ENCODE data around the gene B4GALNT3. TPM values are rescaled to one million over a fixed set of nuclear protein-coding genes. Genes with fewer than 3 reads are reported as not detected.

The B4GALNT3 gene
- total RNA-seq, 1 donor = 0.09 TPM

- H3K4me3 ChIP-seq (ENCODE audit: low read depth, low read length) = peak overlapping the region; percentile 71
- TF ChIP-seq, protein P1, sequence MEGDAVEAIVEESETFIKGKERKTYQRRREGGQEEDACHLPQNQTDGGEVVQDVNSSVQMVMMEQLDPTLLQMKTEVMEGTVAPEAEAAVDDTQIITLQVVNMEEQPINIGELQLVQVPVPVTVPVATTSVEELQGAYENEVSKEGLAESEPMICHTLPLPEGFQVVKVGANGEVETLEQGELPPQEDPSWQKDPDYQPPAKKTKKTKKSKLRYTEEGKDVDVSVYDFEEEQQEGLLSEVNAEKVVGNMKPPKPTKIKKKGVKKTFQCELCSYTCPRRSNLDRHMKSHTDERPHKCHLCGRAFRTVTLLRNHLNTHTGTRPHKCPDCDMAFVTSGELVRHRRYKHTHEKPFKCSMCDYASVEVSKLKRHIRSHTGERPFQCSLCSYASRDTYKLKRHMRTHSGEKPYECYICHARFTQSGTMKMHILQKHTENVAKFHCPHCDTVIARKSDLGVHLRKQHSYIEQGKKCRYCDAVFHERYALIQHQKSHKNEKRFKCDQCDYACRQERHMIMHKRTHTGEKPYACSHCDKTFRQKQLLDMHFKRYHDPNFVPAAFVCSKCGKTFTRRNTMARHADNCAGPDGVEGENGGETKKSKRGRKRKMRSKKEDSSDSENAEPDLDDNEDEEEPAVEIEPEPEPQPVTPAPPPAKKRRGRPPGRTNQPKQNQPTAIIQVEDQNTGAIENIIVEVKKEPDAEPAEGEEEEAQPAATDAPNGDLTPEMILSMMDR (IDR thresholded peaks at IDR 0.05; ENCODE audit: insufficient read depth, low read length) = no peak
- DNase-seq (ENCODE audit: low read depth) = peak; percentile 90
These were observed 111.4 kb downstream of the B4GALNT3 start for GRCh38 chr12:570921-571794.

- H3K4me3 ChIP-seq (ENCODE audit: low read depth, low read length) = no peak overlapping the region
- TF ChIP-seq, protein P1 (IDR thresholded peaks at IDR 0.05; ENCODE audit: insufficient read depth, low read length) = no peak
These were observed 112.2 kb downstream of the B4GALNT3 start for GRCh38 chr12:571795-572531.

DNA sequence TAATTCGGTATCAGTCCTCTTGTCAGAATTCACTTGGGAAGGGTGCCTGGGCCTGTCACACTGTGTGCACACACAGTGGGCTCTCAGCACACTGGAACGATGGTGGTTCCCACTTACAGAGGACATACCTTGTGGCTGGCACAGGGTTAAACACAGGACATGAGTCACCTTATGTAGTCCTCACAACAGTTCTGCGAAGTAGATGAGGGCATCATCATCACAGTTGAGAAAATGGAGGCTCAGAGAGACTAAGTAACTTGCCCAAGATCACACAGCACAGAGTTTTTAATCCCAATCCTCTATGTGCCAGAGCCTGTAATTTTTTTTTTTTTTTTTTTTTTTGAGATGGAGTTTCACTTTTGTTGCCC, 112.8 kb downstream of the B4GALNT3 start:
- no peak for DNase-seq (ENCODE audit: low read depth)
- H3K4me3 ChIP-seq (ENCODE audit: low read depth, low read length) = no peak overlapping the region
- TF ChIP-seq, protein P1 (IDR thresholded peaks at IDR 0.05; ENCODE audit: insufficient read depth, low read length) = no peak

More at GRCh38 chr12:571795-572531, 112.2 kb downstream of the B4GALNT3 start:
- DNase-seq (ENCODE audit: low read depth) = no peak

- TF ChIP-seq, protein P1 (IDR thresholded peaks at IDR 0.05; ENCODE audit: insufficient read depth, low read length) = no peak
- no peak overlapping the region for H3K4me3 ChIP-seq (ENCODE audit: low read depth, low read length)
- DNase-seq (ENCODE audit: low read depth) = no peak
These were observed 113.5 kb downstream of the B4GALNT3 start for GRCh38 chr12:573232-573631.

DNA sequence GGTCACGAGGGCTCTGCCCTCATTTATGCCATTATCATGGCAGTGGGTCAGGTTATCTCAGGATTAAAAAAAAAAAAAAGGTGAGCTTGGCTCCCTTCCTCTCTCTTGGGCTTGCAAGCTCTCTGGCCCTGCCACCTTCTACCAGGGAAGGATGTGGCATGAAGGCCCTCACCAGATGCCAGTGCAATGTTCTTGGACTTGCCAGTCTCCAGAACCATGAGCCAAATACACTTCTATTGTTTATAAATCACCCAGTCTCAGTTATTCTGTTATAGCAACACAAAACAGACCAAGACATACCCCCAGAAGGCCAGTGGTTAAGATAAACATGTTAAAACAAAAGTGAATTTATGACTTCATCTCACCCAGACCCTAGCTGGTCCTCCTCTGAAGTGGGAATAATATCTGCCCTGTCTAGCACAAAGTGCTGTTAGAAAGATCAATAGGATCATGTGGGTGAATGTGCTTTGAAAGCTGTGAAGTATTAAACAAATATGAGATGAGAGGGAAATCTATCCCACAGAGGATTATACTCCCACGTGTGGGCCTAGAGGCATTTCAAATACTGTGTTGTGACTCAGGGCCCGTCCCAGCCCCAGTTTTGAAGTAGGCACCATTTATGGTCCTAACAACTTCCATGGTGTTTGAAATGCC, 114.9 kb downstream of the B4GALNT3 start:
- no peak for DNase-seq (ENCODE audit: low read depth)
- TF ChIP-seq, protein P1 (IDR thresholded peaks at IDR 0.05; ENCODE audit: insufficient read depth, low read length) = no peak
- H3K4me3 ChIP-seq (ENCODE audit: low read depth, low read length) = no peak overlapping the region

DNA sequence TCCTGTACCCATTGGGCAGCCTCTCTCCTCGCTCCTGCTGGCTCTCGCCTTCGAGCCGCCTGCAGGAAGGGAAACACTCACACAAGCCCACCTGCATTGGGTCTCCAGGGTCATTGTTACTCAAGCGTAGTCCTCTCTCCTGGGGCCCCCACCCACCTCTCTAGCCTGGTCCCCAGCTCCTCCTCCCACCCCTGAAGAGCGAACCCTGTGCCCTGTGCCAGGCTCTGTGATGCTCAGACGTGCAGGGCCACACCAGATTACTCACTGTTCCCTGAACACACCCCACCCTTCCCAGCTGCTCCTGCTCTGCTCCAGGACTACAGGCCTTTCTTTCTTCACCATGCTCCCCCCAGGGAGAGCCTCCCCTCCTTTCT, 115.4 kb downstream of the B4GALNT3 start:
- no peak for DNase-seq (ENCODE audit: low read depth)

More for the DNA sequence above, 115.4 kb downstream of the B4GALNT3 start:
- H3K4me3 ChIP-seq (ENCODE audit: low read depth, low read length) = no peak overlapping the region
- TF ChIP-seq, protein P1 (IDR thresholded peaks at IDR 0.05; ENCODE audit: insufficient read depth, low read length) = no peak
